GM12878 (cell line): Measurements from ENCODE around the gene PPM1K. TPM values are rescaled to one million over a fixed set of nuclear protein-coding genes. Genes with fewer than 3 reads are reported as not detected.
A peak's percentile ranks its signal among the peaks of the same experiment; 100 is the strongest.

ENCODE experiments used
- ATAC-seq: fragments of 200-7000 bp; cut with Tn5 transposase; 3 replicates; pipeline ENCODE4 v1.9.1; 2020; ENCODE audit warnings: mild to moderate bottlenecking, moderate library complexity
- BruUV-seq: library from RNA; stranded (reverse); fragments of 400-500 nt; replicated peaks from 2 replicates; lab custom pipeline; 2021; lab: Mats Ljungman, UMichigan
- CTCF ChIA-PET: fragments of 300-600 bp; sonication (Branson Sonifier 250); formaldehyde crosslinking; extraction: SDS; loops from one replicate; lab custom pipeline; 2021; ENCODE audit warnings: inconsistent platforms; lab: Yijun Ruan, JAX
- POLR2A ChIA-PET: fragments of 350-600 bp; formaldehyde crosslinking; extraction: SDS; loops from one replicate; lab custom pipeline; 2021; ENCODE audit warnings: inconsistent platforms; lab: Charles Lee
- RAD21 ChIA-PET: fragments of 300-600 bp; sonication (Branson Sonifier 250); formaldehyde crosslinking; loops from one replicate; lab custom pipeline; 2023; ENCODE audit warnings: antibody characterized with exemption; ENCODE audit not compliant: unreplicated experiment; lab: Charles Lee
- SMC1A ChIA-PET: fragments of 300-600 bp; sonication (Branson Sonifier 250); formaldehyde crosslinking; loops from one replicate; lab custom pipeline; 2023; ENCODE audit not compliant: unreplicated experiment, uncharacterized antibody; lab: Charles Lee
- DNase-seq: peaks from one replicate; pipeline ENCODE4 v3.0.0-alpha.2; 2011; ENCODE audit warnings: low read depth, low spot score
- FAIRE-seq: peaks from 3 replicates; lab custom pipeline; 2011; peaks lifted over from hg19 to GRCh38; lab: Jason Lieb, UNC
- H2AFZ ChIP-seq: 2 replicates; pipeline ENCODE4 v1.6.0; 2011; ENCODE audit warnings: low read depth, low read length, control low read depth; ENCODE audit not compliant: control insufficient read depth
- H3K27ac ChIP-seq: 2 replicates; pipeline ENCODE4 v1.5.1; 2011; ENCODE audit warnings: control low read depth; ENCODE audit not compliant: control insufficient read depth, insufficient read depth
- H3K27me3 ChIP-seq, 2 experiments: replicated peaks in 1 of 2; 2 replicates each; pipeline versions ENCODE4 v1.6.0 to v1.6.1; 2011; ENCODE audit warnings: low read length in 1 of 2; ENCODE audit not compliant: control insufficient read depth in 2 of 2, insufficient read depth in 2 of 2
- H3K36me3 ChIP-seq, 2 experiments: 2 replicates each; pipeline ENCODE4 v1.5.1; 2011; ENCODE audit warnings: low read length in 1 of 2; ENCODE audit not compliant: control insufficient read depth in 2 of 2, insufficient read depth in 2 of 2
- H3K4me1 ChIP-seq: 2 replicates; pipeline ENCODE4 v1.6.1; 2011; ENCODE audit warnings: mild to moderate bottlenecking, low read length, moderate library complexity, mixed read lengths; ENCODE audit not compliant: control insufficient read depth, insufficient read depth
- H3K4me2 ChIP-seq: 2 replicates; pipeline ENCODE4 v1.6.0; 2011; ENCODE audit warnings: control low read depth; ENCODE audit not compliant: control insufficient read depth, insufficient read depth
- H3K4me3 ChIP-seq: fragments of 200-600 bp; sonication (generic); 2 replicates; pipeline ENCODE4 v1.5.1; 2016
- H3K79me2 ChIP-seq: 2 replicates; pipeline ENCODE4 v1.6.0; 2011; ENCODE audit warnings: low read length; ENCODE audit not compliant: control insufficient read depth, insufficient read depth
- H3K9ac ChIP-seq: 2 replicates; pipeline ENCODE4 v1.8.0; 2011; ENCODE audit warnings: low read length, control low read depth, mixed read lengths; ENCODE audit not compliant: control insufficient read depth, insufficient read depth
- H3K9me3 ChIP-seq: replicated peaks from 3 replicates; pipeline ENCODE4 v1.5.1; 2011; ENCODE audit warnings: mild to moderate bottlenecking, low read length; ENCODE audit not compliant: control insufficient read depth, insufficient read depth
- H4K20me1 ChIP-seq: 2 replicates; pipeline ENCODE4 v1.6.0; 2011; ENCODE audit not compliant: control insufficient read depth, insufficient read depth
- ATF7 ChIP-seq: fragments of 450-650 bp; IDR thresholded peaks from 2 replicates; pipeline ENCODE4 v1.6.1; 2016; ENCODE audit warnings: low read depth, mild to moderate bottlenecking
- CBFB ChIP-seq: IDR thresholded peaks from 2 replicates; pipeline ENCODE4 v1.6.1; 2016; ENCODE audit warnings: antibody characterized with exemption, low read depth
- FOXM1 ChIP-seq: IDR thresholded peaks from 2 replicates; pipeline ENCODE4 v1.6.1; 2012; ENCODE audit warnings: low read depth, mild to moderate bottlenecking, inconsistent platforms, low read length, moderate library complexity
- HDGF ChIP-seq: fragments of 450-650 bp; IDR thresholded peaks from 2 replicates; pipeline ENCODE4 v1.6.1; 2016; ENCODE audit warnings: antibody characterized with exemption
- KAT2A ChIP-seq: conservative IDR thresholded peaks from 2 replicates; pipeline ENCODE4 v1.6.1; 2011; ENCODE audit warnings: low read depth, low read length; ENCODE audit not compliant: control insufficient read depth
- MXI1 ChIP-seq: fragments of 150-350 bp; IDR thresholded peaks from 2 replicates; pipeline ENCODE4 v1.6.1; 2011; ENCODE audit warnings: low read depth, mild to moderate bottlenecking, inconsistent platforms, low read length, improper control_type of control experiment
- NBN ChIP-seq: fragments of 450-650 bp; IDR thresholded peaks from 2 replicates; pipeline ENCODE4 v1.6.1; 2016
- NR2C2 ChIP-seq: IDR thresholded peaks from 2 replicates; pipeline ENCODE4 v1.6.1; 2011; ENCODE audit warnings: borderline replicate concordance, low read depth; ENCODE audit not compliant: control insufficient read depth, insufficient read length
- NR2F1 ChIP-seq: fragments of 450-650 bp; conservative IDR thresholded peaks from 2 replicates; pipeline ENCODE4 v1.6.1; 2017; ENCODE audit warnings: mild to moderate bottlenecking
- NRF1 ChIP-seq: conservative IDR thresholded peaks from 2 replicates; pipeline ENCODE4 v1.6.1; 2011; ENCODE audit warnings: mild to moderate bottlenecking, low read depth, low read length, improper control_type of control experiment
- RELB ChIP-seq: fragments of 450-650 bp; IDR thresholded peaks from 2 replicates; pipeline ENCODE4 v1.6.1; 2017; ENCODE audit warnings: low read depth, mild to moderate bottlenecking, moderate library complexity
- TBL1XR1 ChIP-seq: IDR thresholded peaks from 2 replicates; pipeline ENCODE4 v1.6.1; 2012; ENCODE audit warnings: low read depth, low read length, improper control_type of control experiment
- ZBTB11 ChIP-seq: fragments of 450-650 bp; formaldehyde crosslinking; IDR thresholded peaks from 2 replicates; pipeline ENCODE4 v1.5.0; 2022; ENCODE audit warnings: mild to moderate bottlenecking, missing genetic modification characterization
- ZNF274 ChIP-seq: IDR thresholded peaks from one replicate; pipeline ENCODE4 v1.8.0; 2011; ENCODE audit not compliant: insufficient read length, insufficient read depth
- ZNF592 ChIP-seq: fragments of 450-650 bp; IDR thresholded peaks from 2 replicates; pipeline ENCODE4 v1.6.1; 2017; ENCODE audit warnings: mild to moderate bottlenecking, moderate library complexity
- WGBS: methylation state at CpG from one replicate; pipeline ENCODE4 v1.1.6; 2016; ENCODE audit warnings: low lambda C conversion rate; ENCODE audit not compliant: insufficient replicate concordance, insufficient coverage; ENCODE audit errors: missing lambda C conversion rate; 5-methylcytosine and 5-hydroxymethylcytosine counted together
- in situ Hi-C: fragments of 300-500 bp; cut with MboI; formaldehyde crosslinking; loops from 9 replicates; pipeline ENCODE4 v1.14.3; 2018; ENCODE audit warnings: mixed read lengths
- intact Hi-C: fragments of 100-400 bp; cut with micrococcal nuclease; formaldehyde crosslinking; loops from one replicate; pipeline ENCODE4 v1.14.2; 2022; ENCODE audit not compliant: unreplicated experiment
- polyA plus RNA-seq, 11 experiments: library from polyadenylated mRNA; depleted of rRNA in 4 of 11; unstranded in 6 of 11; stranded (reverse) in 5 of 11; fragments of >200 nt; fragmentation: Nextera tagmentation in 4 of 11; fragmentation: Illumina TruSeq in 1 of 11; extraction: Ambion mirVana in 4 of 11; extraction: Trizol in 1 of 11; gene quantifications; 1 replicate in 1 of 11; 2 replicates in 10 of 11; pipeline versions ENCODE4 v1.2.1 to v1.2.3, GENCODE V29; 2011 to 2016; ENCODE audit warnings: inconsistent platforms in 2 of 11, missing spikeins in 2 of 11, low read depth in 1 of 11
- total RNA-seq, 4 experiments: library from RNA; depleted of rRNA in 3 of 4; stranded (reverse); fragments of >200 nt in 3 of 4; fragmentation: Illumina TruSeq in 1 of 4; extraction: Trizol in 1 of 4; gene quantifications; 2 replicates each; pipeline versions ENCODE4 v1.2.1 to v1.2.3, GENCODE V29; 2013 to 2021

The PPM1K gene
- total and polyA plus RNA-seq, 10 of the 15 experiments (the other 5 are each of a cell fraction or from before 2014, with no cell fraction given): 25.0 to 79.1 (median 36.9) TPM

GRCh38 chr4:88320224-88320779 is 35.9 kb upstream of the PPM1K start:
- intact Hi-C loops (loop anchor here (1.0 to 2.0 kb wide), 2 partner anchors 37 to 46 kb away; no protein-coding TSS in a partner anchor), in situ Hi-C loops (no loop called here)
- ATAC-seq (peak; percentile 73), DNase-seq (no peak), FAIRE-seq (no peak)
- POLR2A ChIA-PET: interaction anchor here (1.0 to 3.8 kb wide), 9 partner anchors 15 to 51 kb away, joined by 3 to 40 read pairs (median 3); partner anchors contain the start of gene PPM1K
- BruUV-seq: TSS peak; percentile 64
- WGBS: 0% methylated on average over 1 of the region's 1 CpG
- no peaks in the 10 kb centered on the region for H3K79me2 ChIP-seq
- H3K9me3 ChIP-seq: no peaks in the 10 kb centered on the region; the same call in 2 of the 3 replicates
- peak overlapping the region; percentile 86 for H3K4me2 ChIP-seq
- H3K27me3 ChIP-seq: no peaks in the 10 kb centered on the region
- H2AFZ ChIP-seq: peak overlapping the region; percentile 92
- SMC1A ChIA-PET: interaction anchor here (0.6 to 7.0 kb wide), 12 partner anchors 30 to 212 kb away, joined by 3 to 112 read pairs (median 4); partner anchors contain the start of genes HERC6 and PPM1K
- CTCF ChIA-PET: interaction anchor here (0.7 to 1.8 kb wide), 11 partner anchors 15 to 202 kb away, joined by 3 to 9 read pairs (median 3); no protein-coding TSS in a partner anchor
- H4K20me1 ChIP-seq: no peaks in the 10 kb centered on the region
- no peaks in the 10 kb centered on the region for H3K36me3 ChIP-seq
- RAD21 ChIA-PET: interaction anchor here (0.6 to 2.5 kb wide), 17 partner anchors 9 to 202 kb away, joined by 3 to 42 read pairs (median 3); partner anchors contain the start of genes HERC5, HERC6 and PPM1K
- H3K27ac ChIP-seq: peak overlapping the region; percentile 93
- peaks cover 17% of the 10 kb centered on the region for H3K4me1 ChIP-seq
- H3K9ac ChIP-seq: peak overlapping the region; percentile 70
- H3K4me3 ChIP-seq: peak overlapping the region; percentile 51; the same call in 1 of the 2 replicates
- no peak for TF ChIP-seq CBFB
- TF ChIP-seq MXI1: no peak
- TF ChIP-seq NR2F1: no peak
- no peak for TF ChIP-seq ZNF592
- no peak for TF ChIP-seq NR2C2
- TF ChIP-seq FOXM1: 0 out of 2 replicates have a peak, but pooled peaks have one; percentile 15
- no peak for TF ChIP-seq ZBTB11
- TF ChIP-seq TBL1XR1: no peak
- no peak for TF ChIP-seq ZNF274
- TF ChIP-seq KAT2A: no peak
- no peak for TF ChIP-seq HDGF
- no peak for TF ChIP-seq RELB
- 0 out of 2 replicates have a peak, but pooled peaks have one; percentile 40 for TF ChIP-seq ATF7
- TF ChIP-seq NBN: peak; percentile 20; the same call in 1 of the 2 replicates
- no peak for TF ChIP-seq NRF1
